Activated naive CD4-positive, alpha-beta T cell treated with anti-CD3 and anti-CD28 coated beads for 36 hours (primary cell): Measurements from ENCODE around the gene SLC16A11. TPM values are rescaled to one million over a fixed set of nuclear protein-coding genes. Genes with fewer than 3 reads are reported as not detected.
A peak's percentile ranks its signal among the peaks of the same experiment; 100 is the strongest.

ENCODE experiments used
- CTCF ChIA-PET: fragments of 350-600 bp; sonication (Branson Sonifier 250); formaldehyde crosslinking; loops from one replicate; lab custom pipeline; 2021; ENCODE audit warnings: antibody characterized with exemption; lab: Charles Lee
- DNase-seq: peaks from one replicate; pipeline ENCODE4 v3.0.0-alpha.2; 2020
- H3K27ac Mint-ChIP-seq: one replicate; pipeline ENCODE4 v1.8.0; 2021; ENCODE audit warnings: mild to moderate bottlenecking, mixed read lengths
- H3K27me3 Mint-ChIP-seq: one replicate; pipeline ENCODE4 v1.8.0; 2021; ENCODE audit warnings: low read depth, mixed read lengths
- H3K36me3 Mint-ChIP-seq: one replicate; pipeline ENCODE4 v1.8.0; 2021; ENCODE audit warnings: low read depth, mixed read lengths
- H3K4me1 Mint-ChIP-seq: one replicate; pipeline ENCODE4 v1.8.0; 2021; ENCODE audit warnings: low read depth, mixed read lengths
- H3K4me3 Mint-ChIP-seq: one replicate; pipeline ENCODE4 v1.8.0; 2021; ENCODE audit warnings: mild to moderate bottlenecking, moderate library complexity, mixed read lengths
- H3K9me3 Mint-ChIP-seq: one replicate; pipeline ENCODE4 v1.8.0; 2021; ENCODE audit warnings: mixed read lengths
- intact Hi-C: fragments of 100-400 bp; cut with micrococcal nuclease; formaldehyde crosslinking; loops from one replicate; pipeline ENCODE4 v1.15.1; 2023
- total RNA-seq, 2 experiments: library from RNA; stranded (reverse); gene quantifications; one replicate each; pipeline ENCODE4 v1.2.3, GENCODE V29; 2021

The SLC16A11 gene
- total RNA-seq, 2 experiments from 2014 or later, result 0.30 to 0.64 TPM

DNA sequence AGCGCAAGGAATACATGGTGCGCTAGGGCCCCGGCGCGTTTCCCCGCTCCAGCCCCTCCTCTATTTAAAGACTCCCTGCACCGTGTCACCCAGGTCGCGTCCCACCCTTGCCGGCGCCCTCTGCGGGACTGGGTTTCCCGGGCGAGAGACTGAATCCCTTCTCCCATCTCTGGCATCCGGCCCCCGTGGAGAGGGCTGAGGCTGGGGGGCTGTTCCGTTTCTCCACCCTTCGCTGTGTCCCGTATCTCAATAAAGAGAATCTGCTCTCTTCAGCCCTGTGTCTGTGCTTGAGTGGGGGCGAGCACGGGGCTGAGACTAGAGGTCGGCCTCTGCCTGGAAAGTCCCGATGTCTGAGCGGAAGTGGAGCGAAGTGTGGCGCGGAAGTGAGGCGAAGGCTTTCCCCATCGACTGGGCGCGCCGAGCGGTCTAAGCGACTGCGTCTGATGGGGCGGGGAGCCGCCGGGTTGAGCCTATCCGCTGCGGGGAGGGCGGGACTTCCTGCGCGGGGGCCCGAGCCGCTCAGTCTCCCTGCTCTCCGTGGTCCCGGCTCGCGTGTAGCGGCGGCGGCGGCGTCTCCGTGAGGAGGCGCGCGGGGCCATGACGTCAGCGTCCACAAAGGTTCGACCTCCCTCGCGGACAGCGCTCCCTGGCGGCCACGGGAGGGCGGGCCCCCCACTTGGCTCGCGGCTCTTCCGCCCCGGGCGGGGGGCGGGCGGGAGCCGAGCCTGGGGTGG is 29.5 kb downstream of the SLC16A11 start:
- DNase-seq, result peak; percentile 98
- intact Hi-C loops, result loop anchor here (1.0 to 5.0 kb wide), 4 partner anchors 21 to 1368 kb away; partner anchors contain the start of genes C17orf100, MED31, PIMREG and RPL26
- CTCF ChIA-PET, result no interaction called here
- peak overlapping the region; percentile 93 for H3K4me3 Mint-ChIP-seq
- peaks cover 37% of the 10 kb centered on the region for H3K36me3 Mint-ChIP-seq
- no peaks in the 10 kb centered on the region for H3K9me3 Mint-ChIP-seq
- no peaks in the 10 kb centered on the region for H3K27me3 Mint-ChIP-seq
- peaks cover 50% of the 10 kb centered on the region for H3K4me1 Mint-ChIP-seq
- peak overlapping the region; percentile 100 for H3K27ac Mint-ChIP-seq

DNA sequence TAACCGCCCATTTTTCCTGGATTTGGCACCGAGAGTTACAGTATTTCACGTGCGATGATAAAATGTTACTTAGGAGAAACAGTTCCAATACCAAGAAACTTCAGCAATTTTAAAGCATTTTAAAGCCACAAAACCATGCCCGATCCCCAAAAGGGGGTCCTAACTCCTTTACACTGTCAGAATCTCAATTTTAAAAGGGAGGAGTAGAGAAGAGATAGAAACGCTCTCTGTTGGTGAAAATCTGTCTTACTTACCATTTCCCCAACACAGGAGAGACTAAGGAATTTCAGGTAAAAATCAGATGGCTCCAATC is 32.0 kb downstream of the SLC16A11 start:
- Mint-ChIP-seq H3K27me3 (no peaks in the 10 kb centered on the region), H3K36me3 (peaks cover 33% of the 10 kb centered on the region), H3K9me3 (no peaks in the 10 kb centered on the region), H3K27ac (peak overlapping the region; percentile 100), H3K4me1 (peaks cover 47% of the 10 kb centered on the region), H3K4me3 (peak overlapping the region; percentile 93)
- CTCF ChIA-PET, result interaction anchor here (0.6 to 1.4 kb wide), 3 partner anchors 10 to 171 kb away, joined by 3 to 6 read pairs (median 3); no protein-coding TSS in a partner anchor
- intact Hi-C loops, result loop anchor here (5.0 kb wide), 2 partner anchors 570 to 1370 kb away; partner anchors contain the start of genes PIMREG and RPL26
- no peak for DNase-seq

DNA sequence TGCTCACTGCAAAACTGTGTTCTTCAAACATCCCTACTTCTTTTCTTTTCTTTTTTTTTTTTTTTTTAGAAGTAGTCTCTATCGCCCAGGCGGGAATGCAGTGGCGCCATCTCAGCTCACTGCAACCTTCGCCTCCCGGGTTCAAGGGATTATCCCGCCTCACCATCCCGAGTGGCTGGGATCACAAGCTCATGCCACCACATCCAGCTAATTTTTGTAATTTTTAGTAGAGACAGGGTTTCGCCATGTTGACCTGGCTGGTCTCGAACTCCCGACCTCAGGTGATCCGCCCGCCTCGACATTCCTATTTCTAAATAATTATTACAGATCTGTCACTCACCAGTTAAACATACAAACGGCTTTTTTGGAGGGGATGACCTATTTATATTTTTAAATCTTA is 32.5 kb downstream of the SLC16A11 start:
- CTCF ChIA-PET, result interaction anchor here (1.3 kb wide), 1 partner anchor 16 kb away, joined by 3 read pairs; no protein-coding TSS in a partner anchor
- peak overlapping the region; percentile 93 for H3K4me3 Mint-ChIP-seq
- H3K4me1 Mint-ChIP-seq, result peaks cover 43% of the 10 kb centered on the region
- no peaks in the 10 kb centered on the region for H3K27me3 Mint-ChIP-seq
- H3K27ac Mint-ChIP-seq, result peak overlapping the region; percentile 100
- DNase-seq, result no peak
- peaks cover 32% of the 10 kb centered on the region for H3K36me3 Mint-ChIP-seq
- no peaks in the 10 kb centered on the region for H3K9me3 Mint-ChIP-seq
- intact Hi-C loops, result loop anchor here (5.0 kb wide), 2 partner anchors 569 to 1371 kb away; partner anchors contain the start of genes PIMREG and RPL26

- Mint-ChIP-seq H3K36me3 (peaks cover 26% of the 10 kb centered on the region), H3K9me3 (no peaks in the 10 kb centered on the region), H3K27ac (peak overlapping the region; percentile 46), H3K27me3 (no peaks in the 10 kb centered on the region), H3K4me1 (peaks cover 34% of the 10 kb centered on the region), H3K4me3 (peak overlapping the region; percentile 44)
- intact Hi-C loops, result loop anchor here (5.0 kb wide), 2 partner anchors 568 to 1372 kb away; partner anchors contain the start of genes PIMREG and RPL26
- CTCF ChIA-PET, result interaction anchor here (0.9 to 1.7 kb wide), 2 partner anchors 11 to 96 kb away, joined by 5 to 7 read pairs; no protein-coding TSS in a partner anchor
- DNase-seq, result no peak
Observed at GRCh38 chr17:7010523-7010922, 33.4 kb downstream of the SLC16A11 start.

GRCh38 chr17:7007143-7007542 is 36.7 kb downstream of the SLC16A11 start:
- intact Hi-C loops, result no loop called here
- no peak overlapping the region for H3K4me3 Mint-ChIP-seq
- DNase-seq, result peak; percentile 31
- H3K9me3 Mint-ChIP-seq, result no peaks in the 10 kb centered on the region
- CTCF ChIA-PET, result interaction anchor here (4.9 to 8.4 kb wide), 2 partner anchors 93 to 97 kb away, joined by 69 to 129 read pairs; no protein-coding TSS in a partner anchor
- peaks cover 4% of the 10 kb centered on the region for H3K36me3 Mint-ChIP-seq
- H3K27me3 Mint-ChIP-seq, result no peaks in the 10 kb centered on the region
- H3K4me1 Mint-ChIP-seq, result peaks cover 34% of the 10 kb centered on the region
- no peak overlapping the region for H3K27ac Mint-ChIP-seq

DNA sequence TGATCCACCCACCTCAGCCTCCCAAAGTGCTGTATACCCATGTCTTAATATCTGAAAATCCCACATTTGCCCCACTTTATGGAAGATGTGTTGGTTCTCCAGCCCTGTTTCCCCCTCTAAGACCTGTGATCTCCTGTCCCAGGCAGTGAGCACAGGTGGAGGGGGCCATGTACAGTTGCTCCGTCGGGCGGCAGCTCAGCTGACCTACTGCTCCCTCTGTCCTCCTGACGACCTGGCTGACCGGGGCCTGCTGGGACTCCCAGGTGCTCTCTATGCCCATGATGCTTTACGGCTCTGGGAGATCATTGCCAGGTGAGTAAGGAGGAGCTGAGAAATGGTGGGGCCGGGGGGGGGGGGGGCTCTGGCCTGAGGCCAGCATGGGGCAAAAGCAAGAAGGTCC is 38.2 kb downstream of the SLC16A11 start:
- Mint-ChIP-seq H3K36me3 (peaks cover 9% of the 10 kb centered on the region), H3K4me1 (peaks cover 25% of the 10 kb centered on the region), H3K27me3 (no peaks in the 10 kb centered on the region), H3K9me3 (no peaks in the 10 kb centered on the region), H3K27ac (no peak overlapping the region), H3K4me3 (no peak overlapping the region)
- intact Hi-C loops, result loop anchor here (2.0 kb wide), 1 partner anchor 163 kb away; no protein-coding TSS in a partner anchor
- CTCF ChIA-PET, result interaction anchor here (0.7 to 8.4 kb wide), 10 partner anchors 12 to 386 kb away, joined by 3 to 129 read pairs (median 8); partner anchors contain the start of gene ALOX12
- DNase-seq, result no peak

- no peaks in the 10 kb centered on the region for H3K27me3 Mint-ChIP-seq
- intact Hi-C loops, result loop anchor here (1.0 to 2.0 kb wide), 4 partner anchors 18 to 338 kb away; no protein-coding TSS in a partner anchor
- H3K4me1 Mint-ChIP-seq, result peaks cover 14% of the 10 kb centered on the region
- H3K36me3 Mint-ChIP-seq, result peaks cover 12% of the 10 kb centered on the region
- H3K4me3 Mint-ChIP-seq, result no peak overlapping the region
- H3K9me3 Mint-ChIP-seq, result no peaks in the 10 kb centered on the region
- no peak overlapping the region for H3K27ac Mint-ChIP-seq
- CTCF ChIA-PET, result interaction anchor here (0.6 to 8.4 kb wide), 34 partner anchors 11 to 367 kb away, joined by 3 to 129 read pairs (median 5); partner anchors contain the start of genes ALOX12 and XAF1
- peak; percentile 53 for DNase-seq
Observed at GRCh38 chr17:7004398-7005253, 39.3 kb downstream of the SLC16A11 start.

DNA sequence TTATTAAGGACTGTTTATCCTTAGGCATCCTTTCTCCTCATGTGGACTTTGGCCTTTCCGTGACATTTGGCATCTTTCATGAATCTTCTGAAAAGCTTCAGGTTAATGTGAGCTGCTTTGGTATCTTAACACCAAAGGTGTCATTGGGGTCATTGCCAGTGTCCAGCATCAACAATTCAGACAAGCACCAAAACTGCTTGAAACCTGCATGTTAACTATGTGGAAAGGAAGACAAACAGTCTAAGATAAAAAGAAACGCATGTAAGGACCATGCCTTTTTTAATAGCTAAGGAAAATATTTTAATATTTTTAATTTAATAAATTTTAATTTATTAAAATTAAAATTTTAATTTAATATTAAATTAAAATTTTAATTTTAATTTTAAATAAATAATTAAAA is 40.1 kb downstream of the SLC16A11 start:
- Mint-ChIP-seq H3K9me3 (no peaks in the 10 kb centered on the region), H3K27me3 (no peaks in the 10 kb centered on the region), H3K4me3 (no peak overlapping the region), H3K27ac (no peak overlapping the region), H3K36me3 (peaks cover 14% of the 10 kb centered on the region), H3K4me1 (peaks cover 6% of the 10 kb centered on the region)
- intact Hi-C loops, result loop anchor here (1.0 to 2.0 kb wide), 4 partner anchors 19 to 337 kb away; no protein-coding TSS in a partner anchor
- no peak for DNase-seq
- CTCF ChIA-PET, result interaction anchor here (0.8 to 8.4 kb wide), 24 partner anchors 10 to 532 kb away, joined by 3 to 129 read pairs (median 6); partner anchors contain the start of gene ALOX12

GRCh38 chr17:7002288-7003047 is 41.4 kb downstream of the SLC16A11 start:
- H3K9me3 Mint-ChIP-seq, result no peaks in the 10 kb centered on the region
- CTCF ChIA-PET, result interaction anchor here (0.8 to 8.4 kb wide), 6 partner anchors 17 to 530 kb away, joined by 3 to 129 read pairs (median 4); no protein-coding TSS in a partner anchor
- no peak overlapping the region for H3K4me3 Mint-ChIP-seq
- no peak for DNase-seq
- no peak overlapping the region for H3K27ac Mint-ChIP-seq
- H3K4me1 Mint-ChIP-seq, result peaks cover 6% of the 10 kb centered on the region
- no peaks in the 10 kb centered on the region for H3K27me3 Mint-ChIP-seq
- intact Hi-C loops, result no loop called here
- H3K36me3 Mint-ChIP-seq, result peaks cover 16% of the 10 kb centered on the region

DNA sequence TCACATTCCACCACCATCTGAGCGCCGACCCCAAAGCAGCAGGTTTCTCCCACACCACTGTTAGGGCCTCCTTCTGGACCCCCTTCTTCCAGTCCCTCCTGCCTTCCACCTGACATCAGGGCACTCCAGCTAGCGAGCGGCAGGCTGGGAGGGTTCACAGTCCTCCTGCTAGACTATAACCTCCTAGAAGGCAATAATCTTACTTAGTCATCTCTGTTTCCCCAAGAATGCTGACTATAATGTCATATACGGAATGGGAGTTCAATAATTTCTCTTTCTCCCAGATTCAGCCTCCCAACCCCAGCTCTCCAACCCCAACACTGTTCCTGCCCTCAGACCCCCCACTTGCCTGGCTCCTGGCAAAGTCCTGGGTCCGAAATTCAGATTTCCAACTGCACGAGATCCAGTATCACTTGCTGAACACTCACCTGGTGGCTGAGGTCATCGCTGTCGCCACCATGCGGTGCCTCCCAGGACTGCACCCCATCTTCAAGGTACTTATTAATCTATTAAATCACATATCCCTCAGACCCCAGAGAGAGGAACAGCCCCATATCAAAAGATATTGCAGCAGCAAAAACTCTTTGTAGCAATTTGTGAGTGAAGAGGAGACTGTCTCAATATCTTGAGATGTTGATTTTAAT is 42.5 kb downstream of the SLC16A11 start:
- peak; percentile 66 for DNase-seq
- Mint-ChIP-seq H3K36me3 (peaks cover 19% of the 10 kb centered on the region), H3K4me3 (no peak overlapping the region), H3K27ac (no peak overlapping the region), H3K9me3 (no peaks in the 10 kb centered on the region), H3K4me1 (peaks cover 6% of the 10 kb centered on the region), H3K27me3 (no peaks in the 10 kb centered on the region)
- CTCF ChIA-PET, result interaction anchor here (0.8 to 1.7 kb wide), 4 partner anchors 9 to 87 kb away, joined by 3 to 4 read pairs (median 4); no protein-coding TSS in a partner anchor
- intact Hi-C loops, result no loop called here
